PC-9 (cell line): Measurements from ENCODE around the gene AK5.

Source experiments
- EZH2 ChIP-seq: fragments of 200-600 bp; sonication (generic); IDR thresholded peaks from 2 replicates; pipeline ENCODE4 v1.8.0; 2017; ENCODE audit warnings: antibody characterized with exemption, low read depth
- TF ChIP-seq, protein P1 (sequence below): fragments of 200-600 bp; sonication (generic); conservative IDR thresholded peaks from 2 replicates; pipeline ENCODE4 v1.6.1; 2017; ENCODE audit warnings: mixed run types, antibody characterized with exemption, mild to moderate bottlenecking, moderate library complexity

DNA sequence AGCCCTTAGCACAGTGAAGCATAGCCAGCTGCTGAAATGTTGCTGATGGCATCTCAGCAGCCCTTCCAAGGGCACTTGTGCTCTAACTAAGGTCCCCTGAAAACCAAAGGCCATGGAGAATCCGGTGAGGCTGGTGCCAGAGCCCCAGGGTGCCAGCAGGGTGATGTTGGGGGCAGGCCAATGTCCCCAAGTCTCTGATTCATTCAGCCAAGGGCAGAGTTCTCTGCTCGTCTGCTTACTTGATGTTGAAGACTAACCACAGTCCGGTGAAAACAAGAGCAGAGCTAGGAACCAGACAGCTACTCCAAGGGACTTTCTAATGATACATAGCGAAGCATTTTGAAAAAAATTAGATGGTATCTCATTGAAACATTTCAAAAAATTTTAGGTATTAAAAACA is 250.8 kb downstream of the AK5 start:
- TF ChIP-seq, protein P1, sequence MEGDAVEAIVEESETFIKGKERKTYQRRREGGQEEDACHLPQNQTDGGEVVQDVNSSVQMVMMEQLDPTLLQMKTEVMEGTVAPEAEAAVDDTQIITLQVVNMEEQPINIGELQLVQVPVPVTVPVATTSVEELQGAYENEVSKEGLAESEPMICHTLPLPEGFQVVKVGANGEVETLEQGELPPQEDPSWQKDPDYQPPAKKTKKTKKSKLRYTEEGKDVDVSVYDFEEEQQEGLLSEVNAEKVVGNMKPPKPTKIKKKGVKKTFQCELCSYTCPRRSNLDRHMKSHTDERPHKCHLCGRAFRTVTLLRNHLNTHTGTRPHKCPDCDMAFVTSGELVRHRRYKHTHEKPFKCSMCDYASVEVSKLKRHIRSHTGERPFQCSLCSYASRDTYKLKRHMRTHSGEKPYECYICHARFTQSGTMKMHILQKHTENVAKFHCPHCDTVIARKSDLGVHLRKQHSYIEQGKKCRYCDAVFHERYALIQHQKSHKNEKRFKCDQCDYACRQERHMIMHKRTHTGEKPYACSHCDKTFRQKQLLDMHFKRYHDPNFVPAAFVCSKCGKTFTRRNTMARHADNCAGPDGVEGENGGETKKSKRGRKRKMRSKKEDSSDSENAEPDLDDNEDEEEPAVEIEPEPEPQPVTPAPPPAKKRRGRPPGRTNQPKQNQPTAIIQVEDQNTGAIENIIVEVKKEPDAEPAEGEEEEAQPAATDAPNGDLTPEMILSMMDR = no peak
- no peak for TF ChIP-seq EZH2
